ENCODE results near the gene PHIP.

PHIP gene

DNA sequence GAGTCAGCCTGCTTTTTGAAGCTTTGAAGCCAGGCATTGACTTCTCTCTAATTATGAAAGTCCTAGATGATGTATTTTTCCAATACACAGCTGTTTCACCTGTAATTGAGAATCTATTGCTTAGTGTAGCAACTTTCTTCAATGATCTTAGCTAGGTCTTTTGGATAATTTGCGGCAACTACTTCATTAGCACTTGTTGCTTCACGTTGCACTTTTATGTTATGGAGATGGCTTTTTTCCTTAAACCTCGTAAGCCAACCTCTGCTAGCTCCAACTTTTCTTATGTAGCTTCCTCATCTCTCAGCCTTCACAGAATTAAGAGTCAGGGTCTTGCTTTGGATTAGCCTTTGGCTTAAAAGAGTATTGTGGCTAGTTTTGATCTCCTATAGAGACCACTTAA is 44.8 kb downstream of the PHIP start:
- no peak for TF ChIP-seq POLR2AphosphoS5 (IDR thresholded peaks at IDR 0.05; ENCODE audit: low read depth, low read length)
- TF ChIP-seq SIN3A (IDR thresholded peaks at IDR 0.05; ENCODE audit: borderline replicate concordance, insufficient read depth, low read length) = no peak
- TF ChIP-seq FOXP2 (optimal IDR thresholded peaks at IDR 0.05; ENCODE audit: borderline replicate concordance, extremely low read depth, extremely low read length, insufficient read depth) = no peak
- TF ChIP-seq, protein P1, sequence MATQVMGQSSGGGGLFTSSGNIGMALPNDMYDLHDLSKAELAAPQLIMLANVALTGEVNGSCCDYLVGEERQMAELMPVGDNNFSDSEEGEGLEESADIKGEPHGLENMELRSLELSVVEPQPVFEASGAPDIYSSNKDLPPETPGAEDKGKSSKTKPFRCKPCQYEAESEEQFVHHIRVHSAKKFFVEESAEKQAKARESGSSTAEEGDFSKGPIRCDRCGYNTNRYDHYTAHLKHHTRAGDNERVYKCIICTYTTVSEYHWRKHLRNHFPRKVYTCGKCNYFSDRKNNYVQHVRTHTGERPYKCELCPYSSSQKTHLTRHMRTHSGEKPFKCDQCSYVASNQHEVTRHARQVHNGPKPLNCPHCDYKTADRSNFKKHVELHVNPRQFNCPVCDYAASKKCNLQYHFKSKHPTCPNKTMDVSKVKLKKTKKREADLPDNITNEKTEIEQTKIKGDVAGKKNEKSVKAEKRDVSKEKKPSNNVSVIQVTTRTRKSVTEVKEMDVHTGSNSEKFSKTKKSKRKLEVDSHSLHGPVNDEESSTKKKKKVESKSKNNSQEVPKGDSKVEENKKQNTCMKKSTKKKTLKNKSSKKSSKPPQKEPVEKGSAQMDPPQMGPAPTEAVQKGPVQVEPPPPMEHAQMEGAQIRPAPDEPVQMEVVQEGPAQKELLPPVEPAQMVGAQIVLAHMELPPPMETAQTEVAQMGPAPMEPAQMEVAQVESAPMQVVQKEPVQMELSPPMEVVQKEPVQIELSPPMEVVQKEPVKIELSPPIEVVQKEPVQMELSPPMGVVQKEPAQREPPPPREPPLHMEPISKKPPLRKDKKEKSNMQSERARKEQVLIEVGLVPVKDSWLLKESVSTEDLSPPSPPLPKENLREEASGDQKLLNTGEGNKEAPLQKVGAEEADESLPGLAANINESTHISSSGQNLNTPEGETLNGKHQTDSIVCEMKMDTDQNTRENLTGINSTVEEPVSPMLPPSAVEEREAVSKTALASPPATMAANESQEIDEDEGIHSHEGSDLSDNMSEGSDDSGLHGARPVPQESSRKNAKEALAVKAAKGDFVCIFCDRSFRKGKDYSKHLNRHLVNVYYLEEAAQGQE (IDR thresholded peaks at IDR 0.05; ENCODE audit: insufficient read depth in 1 of 2, low read depth in 2 of 2, low read length in 2 of 2) = no peak
- TF ChIP-seq TAF1 (IDR thresholded peaks at IDR 0.05; ENCODE audit: borderline replicate concordance, insufficient read depth, low read length) = no peak

DNA sequence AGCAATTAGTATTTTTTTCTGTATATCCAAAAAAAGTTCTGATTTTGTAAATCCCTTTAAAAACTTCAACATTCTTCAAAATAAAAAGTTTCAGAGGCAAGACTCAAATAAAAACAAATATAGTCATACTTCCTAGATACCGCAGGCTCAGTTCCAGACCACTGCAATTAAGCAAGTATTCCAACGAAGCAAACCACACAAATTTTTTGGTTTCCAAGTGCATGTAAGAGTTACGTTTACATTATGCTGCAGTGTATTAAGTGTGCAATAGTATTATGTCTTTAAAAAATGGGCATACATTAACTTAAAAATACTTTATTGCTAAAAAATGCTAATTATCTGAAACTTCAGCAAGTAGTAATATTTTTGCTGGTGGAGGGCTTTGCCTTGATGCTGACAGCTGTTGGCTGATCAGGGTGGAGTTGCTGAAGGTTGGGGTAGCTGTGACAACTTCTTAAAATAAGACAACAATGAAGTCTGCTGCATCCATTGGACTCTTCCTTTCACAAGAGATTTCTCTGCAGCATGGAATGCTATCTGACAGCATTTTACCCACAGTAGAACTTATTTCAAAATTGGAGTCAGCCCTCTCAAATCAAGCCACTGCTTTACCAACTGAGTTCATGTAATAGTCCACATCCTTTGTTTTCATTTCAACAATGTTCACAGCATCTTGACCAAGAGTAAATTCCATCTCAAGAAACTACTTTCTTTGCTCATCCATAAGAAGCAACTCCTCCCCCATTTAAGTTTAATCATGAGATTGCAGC is 46.0 kb downstream of the PHIP start:
- TF ChIP-seq, protein P1 (IDR thresholded peaks at IDR 0.05; ENCODE audit: insufficient read depth in 1 of 2, low read depth in 2 of 2, low read length in 2 of 2) = no peak
- TF ChIP-seq SIN3A (IDR thresholded peaks at IDR 0.05; ENCODE audit: borderline replicate concordance, insufficient read depth, low read length) (no peak), TAF1 (IDR thresholded peaks at IDR 0.05; ENCODE audit: borderline replicate concordance, insufficient read depth, low read length) (no peak), FOXP2 (optimal IDR thresholded peaks at IDR 0.05; ENCODE audit: borderline replicate concordance, extremely low read depth, extremely low read length, insufficient read depth) (no peak), POLR2AphosphoS5 (IDR thresholded peaks at IDR 0.05; ENCODE audit: low read depth, low read length) (no peak)

DNA sequence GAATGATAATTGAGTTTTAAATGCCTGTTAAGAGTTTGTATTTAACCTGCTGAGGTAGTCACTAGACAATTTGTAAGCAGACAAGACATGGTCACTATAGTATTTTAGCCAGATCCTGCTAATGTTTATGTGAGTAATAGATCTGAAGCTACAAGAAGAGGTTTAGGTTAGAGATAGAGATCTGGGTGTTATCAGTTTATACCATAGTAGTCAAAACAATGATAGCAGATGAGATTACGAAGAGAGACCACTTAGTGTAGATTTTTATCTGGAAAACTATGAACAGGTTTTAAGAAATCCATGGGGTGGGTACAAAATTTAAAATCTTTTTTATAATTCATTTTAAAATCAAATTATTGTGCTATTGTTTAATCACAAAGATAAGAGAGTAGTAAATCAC is 47.5 kb downstream of the PHIP start:
- TF ChIP-seq TAF1 (IDR thresholded peaks at IDR 0.05; ENCODE audit: borderline replicate concordance, insufficient read depth, low read length) (no peak), FOXP2 (optimal IDR thresholded peaks at IDR 0.05; ENCODE audit: borderline replicate concordance, extremely low read depth, extremely low read length, insufficient read depth) (no peak), SIN3A (IDR thresholded peaks at IDR 0.05; ENCODE audit: borderline replicate concordance, insufficient read depth, low read length) (no peak), POLR2AphosphoS5 (IDR thresholded peaks at IDR 0.05; ENCODE audit: low read depth, low read length) (no peak)
- TF ChIP-seq, protein P1 (IDR thresholded peaks at IDR 0.05; ENCODE audit: insufficient read depth in 1 of 2, low read depth in 2 of 2, low read length in 2 of 2) = no peak

DNA sequence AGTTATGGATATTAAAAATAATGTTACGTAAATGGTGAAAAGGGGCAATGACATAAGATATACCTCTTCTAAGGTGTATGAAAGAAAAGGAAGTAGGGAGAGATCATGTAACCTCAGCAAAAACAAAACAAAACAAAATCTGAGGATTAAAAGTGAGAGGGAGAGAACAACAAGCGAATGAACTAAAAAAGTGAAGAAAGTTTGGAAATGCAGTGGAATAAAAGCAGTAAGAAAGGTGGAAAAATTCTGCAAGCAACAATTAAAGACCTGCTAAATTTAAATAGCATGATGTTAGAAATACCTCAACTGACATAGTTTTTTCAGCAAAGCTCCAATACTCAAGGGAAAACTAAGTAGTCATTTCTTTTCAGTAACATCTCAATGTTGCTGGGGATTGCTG is 48.0 kb downstream of the PHIP start:
- no peak for TF ChIP-seq SIN3A (IDR thresholded peaks at IDR 0.05; ENCODE audit: borderline replicate concordance, insufficient read depth, low read length)
- no peak for TF ChIP-seq POLR2AphosphoS5 (IDR thresholded peaks at IDR 0.05; ENCODE audit: low read depth, low read length)
- TF ChIP-seq FOXP2 (optimal IDR thresholded peaks at IDR 0.05; ENCODE audit: borderline replicate concordance, extremely low read depth, extremely low read length, insufficient read depth) = no peak
- TF ChIP-seq TAF1 (IDR thresholded peaks at IDR 0.05; ENCODE audit: borderline replicate concordance, insufficient read depth, low read length) = no peak
- TF ChIP-seq, protein P1 (IDR thresholded peaks at IDR 0.05; ENCODE audit: insufficient read depth in 1 of 2, low read depth in 2 of 2, low read length in 2 of 2) = no peak

Data from PFSK-1 (cell line).